ENCODE measurements around the gene GPR146.

DNA sequence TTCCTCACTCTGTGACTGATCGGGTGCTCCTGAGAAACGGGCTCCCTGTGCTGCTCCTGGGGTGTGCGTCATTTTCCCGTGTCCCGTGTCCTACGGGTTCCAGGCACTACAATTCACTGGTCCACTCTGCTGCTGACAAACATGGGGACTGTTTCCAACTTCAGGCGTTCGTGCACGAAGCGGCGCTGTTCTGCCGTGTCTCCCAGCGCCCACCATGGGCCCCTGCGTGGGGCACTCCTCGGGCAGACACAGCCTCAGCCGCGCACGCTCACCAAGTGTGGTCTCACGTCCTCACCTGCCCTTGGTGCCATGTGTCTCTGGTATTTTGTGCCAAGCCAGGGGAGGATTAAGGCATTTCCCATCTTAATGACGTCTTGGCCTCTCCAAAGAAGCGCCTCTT is 19.0 kb downstream of the GPR146 start:
- TF ChIP-seq FOSL1 (IDR thresholded peaks at IDR 0.05; ENCODE audit: insufficient read depth, low read depth, low read length) = no peak
- TF ChIP-seq CREB1 (IDR thresholded peaks at IDR 0.05) = no peak
- no peak for TF ChIP-seq RFX5 (IDR thresholded peaks at IDR 0.05; ENCODE audit: borderline replicate concordance, low read depth, low read length)
- TF ChIP-seq, protein P1, sequence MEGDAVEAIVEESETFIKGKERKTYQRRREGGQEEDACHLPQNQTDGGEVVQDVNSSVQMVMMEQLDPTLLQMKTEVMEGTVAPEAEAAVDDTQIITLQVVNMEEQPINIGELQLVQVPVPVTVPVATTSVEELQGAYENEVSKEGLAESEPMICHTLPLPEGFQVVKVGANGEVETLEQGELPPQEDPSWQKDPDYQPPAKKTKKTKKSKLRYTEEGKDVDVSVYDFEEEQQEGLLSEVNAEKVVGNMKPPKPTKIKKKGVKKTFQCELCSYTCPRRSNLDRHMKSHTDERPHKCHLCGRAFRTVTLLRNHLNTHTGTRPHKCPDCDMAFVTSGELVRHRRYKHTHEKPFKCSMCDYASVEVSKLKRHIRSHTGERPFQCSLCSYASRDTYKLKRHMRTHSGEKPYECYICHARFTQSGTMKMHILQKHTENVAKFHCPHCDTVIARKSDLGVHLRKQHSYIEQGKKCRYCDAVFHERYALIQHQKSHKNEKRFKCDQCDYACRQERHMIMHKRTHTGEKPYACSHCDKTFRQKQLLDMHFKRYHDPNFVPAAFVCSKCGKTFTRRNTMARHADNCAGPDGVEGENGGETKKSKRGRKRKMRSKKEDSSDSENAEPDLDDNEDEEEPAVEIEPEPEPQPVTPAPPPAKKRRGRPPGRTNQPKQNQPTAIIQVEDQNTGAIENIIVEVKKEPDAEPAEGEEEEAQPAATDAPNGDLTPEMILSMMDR (IDR thresholded peaks at IDR 0.05; ENCODE audit: control extremely low read depth in 1 of 3, insufficient read depth in 1 of 3, low read depth in 1 of 3, low read length in 3 of 3) = no peak
- no peak for TF ChIP-seq JUND (IDR thresholded peaks at IDR 0.05; ENCODE audit: low read length)
- no peak for TF ChIP-seq KDM1A (IDR thresholded peaks at IDR 0.05; ENCODE audit: borderline replicate concordance, low read length)
- no peak for TF ChIP-seq POLR2A (IDR thresholded peaks at IDR 0.05; ENCODE audit: control extremely low read depth in 1 of 2, low read depth in 2 of 2, low read length in 2 of 2)
- TF ChIP-seq GABPA (IDR thresholded peaks at IDR 0.05; ENCODE audit: borderline replicate concordance, insufficient read depth, low read length) = no peak
- no peak for TF ChIP-seq POLR2AphosphoS5 (IDR thresholded peaks at IDR 0.05; ENCODE audit: low read depth, low read length)
- no peak for TF ChIP-seq GTF2F1 (IDR thresholded peaks at IDR 0.05; ENCODE audit: borderline replicate concordance, low read depth, low read length)
- TF ChIP-seq NANOG (IDR thresholded peaks at IDR 0.05; ENCODE audit: insufficient read depth, low read depth, low read length, poor library complexity, severe bottlenecking) = no peak
- TF ChIP-seq HDAC6 (IDR thresholded peaks at IDR 0.05; ENCODE audit: low read depth, low read length) = no peak
- TF ChIP-seq BRCA1 (IDR thresholded peaks at IDR 0.05; ENCODE audit: low read depth, low read length) = no peak

All from H1 (cell line).